Measurements from ENCODE around the gene CFL1. TPM values are rescaled to one million over a fixed set of nuclear protein-coding genes. Genes with fewer than 3 reads are reported as not detected.
A peak's percentile ranks its signal among the peaks of the same experiment; 100 is the strongest.

CFL1 gene
- total and polyA plus RNA-seq, 5 donors: 285 to 470 (median 389) TPM

DNA sequence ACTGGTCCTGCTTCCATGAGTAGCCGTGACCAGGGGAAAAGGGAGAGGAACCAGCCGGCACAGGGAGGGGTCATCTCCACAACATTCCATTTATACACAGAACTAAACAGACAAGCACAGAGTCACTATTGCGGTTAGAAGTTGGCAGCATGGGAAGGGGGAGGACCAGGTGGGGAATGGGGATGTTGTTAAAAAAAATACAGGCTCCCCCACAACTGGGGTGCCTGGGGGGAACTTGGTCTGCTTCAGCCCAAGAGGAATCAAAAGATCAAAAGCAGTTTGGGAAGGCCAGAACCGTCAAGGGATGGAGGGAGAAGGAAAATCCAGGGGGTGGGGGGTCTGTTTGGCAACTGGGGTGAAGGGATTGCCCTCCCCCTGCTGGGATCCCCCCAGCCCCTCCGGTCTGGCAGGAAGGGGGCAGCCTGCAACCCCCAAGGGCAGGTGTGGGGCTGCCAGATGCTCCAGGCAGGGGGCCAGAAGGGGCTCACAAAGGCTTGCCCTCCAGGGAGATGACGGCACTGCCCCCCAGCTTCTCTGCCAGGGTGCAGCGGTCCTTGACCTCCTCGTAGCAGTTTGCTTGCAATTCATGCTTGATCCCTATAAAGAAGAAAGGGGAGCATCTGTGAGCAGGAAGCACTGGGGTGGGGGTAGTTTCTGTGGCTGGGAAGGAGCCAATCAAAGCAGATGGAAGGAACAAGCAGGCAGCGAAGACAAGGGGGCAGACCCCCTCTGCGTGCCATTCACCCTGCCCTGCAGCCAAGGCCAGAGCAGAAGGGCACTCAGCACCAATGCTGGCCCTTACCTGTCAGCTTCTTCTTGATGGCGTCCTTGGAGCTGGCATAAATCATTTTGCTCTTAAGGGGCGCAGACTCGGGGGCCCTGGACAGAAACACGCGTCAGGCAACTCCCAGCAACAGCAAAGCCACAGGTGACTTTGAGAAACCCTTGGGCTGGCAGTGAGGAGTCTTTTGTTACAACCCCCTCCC lies 2.8 kb downstream of the CFL1 start:
- intact Hi-C loops (cut with DNase I): no loop called here
- H3K27ac ChIP-seq (ENCODE audit: low read length): no peak overlapping the region
- 71% methylated on average over 15 of the region's 15 CpGs for WGBS
- H3K27me3 ChIP-seq (ENCODE audit: control insufficient read depth, insufficient read depth): no peaks in the 10 kb centered on the region
- H3K4me1 ChIP-seq (ENCODE audit: control insufficient read depth, insufficient read depth, low read length): peaks cover 3% of the 10 kb centered on the region
- ATAC-seq (no peak), DNase-seq (peak; percentile 11 to 66 (median 46))
- no peak overlapping the region for H3K4me3 ChIP-seq (ENCODE audit: low read length)
- H3K9me3 ChIP-seq (ENCODE audit: control insufficient read depth, low read length): no peaks in the 10 kb centered on the region

DNA sequence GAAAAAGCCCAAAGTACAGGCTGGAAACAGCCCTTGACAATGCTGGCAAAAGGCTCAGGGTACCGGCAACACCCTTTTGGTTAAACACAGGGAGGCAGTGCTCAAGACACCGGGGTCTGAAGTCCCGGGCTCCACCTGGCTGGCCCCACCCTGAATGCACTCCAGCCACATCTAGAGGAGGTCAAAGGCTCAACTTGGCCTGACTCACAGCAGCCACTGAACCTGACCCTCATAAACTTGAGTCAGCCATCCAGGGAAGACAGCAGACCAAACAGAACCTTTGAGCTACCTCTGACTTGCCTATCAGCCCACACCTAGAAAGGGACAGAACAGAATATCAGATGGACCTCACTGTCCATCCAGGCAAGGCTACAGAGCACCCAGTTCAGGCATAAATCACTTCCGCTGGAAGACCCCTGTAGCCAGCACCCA lies 3.8 kb downstream of the CFL1 start:
- no peaks in the 10 kb centered on the region for H3K27me3 ChIP-seq (ENCODE audit: control insufficient read depth, insufficient read depth)
- H3K27ac ChIP-seq (ENCODE audit: low read length): no peak overlapping the region
- no peaks in the 10 kb centered on the region for H3K4me1 ChIP-seq (ENCODE audit: control insufficient read depth, insufficient read depth, low read length)
- 94% methylated on average over 4 of the region's 4 CpGs for WGBS
- no peaks in the 10 kb centered on the region for H3K9me3 ChIP-seq (ENCODE audit: control insufficient read depth, low read length)
- ATAC-seq (no peak), DNase-seq (peak in 1 of 3 donors; percentile 21)
- intact Hi-C loops (cut with DNase I): no loop called here
- H3K4me3 ChIP-seq (ENCODE audit: low read length): no peak overlapping the region

DNA sequence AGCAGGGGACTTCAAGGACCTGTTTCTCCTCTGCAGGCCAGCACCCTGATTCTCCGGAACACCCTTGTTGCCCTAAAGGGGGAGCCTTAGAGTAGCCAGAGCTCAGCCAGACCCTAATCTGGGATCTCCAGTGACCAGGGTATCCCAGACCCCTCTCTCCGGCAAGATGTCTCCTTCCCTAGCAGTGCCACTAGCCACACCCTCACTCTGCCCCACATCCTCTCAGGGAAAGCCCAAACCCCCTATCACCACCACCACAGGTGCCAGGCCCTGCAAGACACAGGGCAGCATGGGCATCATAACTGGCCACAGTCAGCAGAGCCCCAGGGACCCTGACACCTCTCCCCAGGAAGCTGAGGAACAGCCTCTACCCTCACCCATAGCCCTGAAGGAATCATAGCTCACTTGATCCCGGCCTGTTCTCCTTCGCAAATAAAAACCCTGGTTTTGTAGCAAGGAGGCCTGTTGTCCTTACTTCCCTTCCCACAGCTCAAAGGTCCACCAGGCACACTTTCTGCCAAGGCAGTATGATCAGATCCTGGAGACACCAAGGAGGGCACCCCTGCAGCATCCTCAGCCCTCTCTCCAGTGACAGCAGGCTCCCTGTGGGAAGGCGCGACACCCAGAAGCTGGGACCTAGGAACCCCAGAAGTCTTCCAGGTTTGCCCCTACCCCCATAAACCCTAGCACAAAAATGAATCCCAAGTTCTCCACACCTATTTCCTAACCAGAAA lies 4.6 kb downstream of the CFL1 start:
- Histone ChIP-seq H3K27me3 (ENCODE audit: control insufficient read depth, insufficient read depth) (no peaks in the 10 kb centered on the region), H3K4me1 (ENCODE audit: control insufficient read depth, insufficient read depth, low read length) (no peaks in the 10 kb centered on the region), H3K27ac (ENCODE audit: low read length) (no peak overlapping the region), H3K9me3 (ENCODE audit: control insufficient read depth, low read length) (no peaks in the 10 kb centered on the region), H3K4me3 (ENCODE audit: low read length) (no peak overlapping the region)
- 89% methylated on average over 6 of the region's 6 CpGs for WGBS
- peak; percentile 13 to 34 (median 32) for DNase-seq
- no peak for ATAC-seq
- intact Hi-C loops (cut with DNase I): no loop called here

DNA sequence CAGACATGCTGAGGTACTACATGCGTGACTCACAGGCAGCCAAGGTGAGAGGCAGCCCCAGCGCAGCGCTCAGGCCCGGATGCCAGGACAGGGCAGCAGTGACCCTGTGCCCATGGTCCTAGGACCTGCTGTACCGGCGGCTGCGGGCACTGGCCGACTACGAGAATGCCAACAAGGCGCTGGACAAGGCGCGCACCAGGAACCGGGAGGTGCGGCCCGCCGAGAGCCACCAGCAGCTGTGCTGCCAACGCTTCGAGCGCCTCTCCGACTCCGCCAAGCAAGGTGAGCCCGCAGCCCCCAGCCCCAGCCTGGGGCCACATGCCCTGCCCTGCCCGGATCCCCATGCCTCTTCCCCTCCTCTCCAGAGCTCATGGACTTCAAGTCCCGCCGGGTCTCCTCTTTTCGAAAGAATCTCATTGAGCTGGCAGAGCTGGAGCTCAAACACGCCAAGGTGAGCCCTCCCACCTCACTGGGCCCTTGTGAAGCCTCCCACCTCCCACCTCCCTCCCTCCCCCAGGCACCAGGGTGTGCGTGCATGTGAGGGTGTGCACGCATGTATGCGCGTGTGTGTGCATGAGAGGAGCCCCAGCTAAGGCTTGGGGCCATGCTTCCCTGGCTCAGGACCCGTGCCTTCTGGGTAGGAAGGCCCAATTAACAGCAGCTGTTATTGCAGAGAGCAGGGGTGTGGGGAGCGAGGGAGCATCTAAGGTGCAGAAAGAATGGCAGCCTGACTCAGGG lies 5.3 kb downstream of the CFL1 start:
- intact Hi-C loops (cut with DNase I): no loop called here
- ATAC-seq (no peak), DNase-seq (peak in 2 of 3 donors; percentile 53 to 63)
- Histone ChIP-seq H3K27ac (ENCODE audit: low read length) (no peak overlapping the region), H3K4me3 (ENCODE audit: low read length) (no peak overlapping the region), H3K4me1 (ENCODE audit: control insufficient read depth, insufficient read depth, low read length) (no peaks in the 10 kb centered on the region), H3K9me3 (ENCODE audit: control insufficient read depth, low read length) (no peaks in the 10 kb centered on the region), H3K27me3 (ENCODE audit: control insufficient read depth, insufficient read depth) (no peaks in the 10 kb centered on the region)
- 94% methylated on average over 33 of the region's 33 CpGs for WGBS

DNA sequence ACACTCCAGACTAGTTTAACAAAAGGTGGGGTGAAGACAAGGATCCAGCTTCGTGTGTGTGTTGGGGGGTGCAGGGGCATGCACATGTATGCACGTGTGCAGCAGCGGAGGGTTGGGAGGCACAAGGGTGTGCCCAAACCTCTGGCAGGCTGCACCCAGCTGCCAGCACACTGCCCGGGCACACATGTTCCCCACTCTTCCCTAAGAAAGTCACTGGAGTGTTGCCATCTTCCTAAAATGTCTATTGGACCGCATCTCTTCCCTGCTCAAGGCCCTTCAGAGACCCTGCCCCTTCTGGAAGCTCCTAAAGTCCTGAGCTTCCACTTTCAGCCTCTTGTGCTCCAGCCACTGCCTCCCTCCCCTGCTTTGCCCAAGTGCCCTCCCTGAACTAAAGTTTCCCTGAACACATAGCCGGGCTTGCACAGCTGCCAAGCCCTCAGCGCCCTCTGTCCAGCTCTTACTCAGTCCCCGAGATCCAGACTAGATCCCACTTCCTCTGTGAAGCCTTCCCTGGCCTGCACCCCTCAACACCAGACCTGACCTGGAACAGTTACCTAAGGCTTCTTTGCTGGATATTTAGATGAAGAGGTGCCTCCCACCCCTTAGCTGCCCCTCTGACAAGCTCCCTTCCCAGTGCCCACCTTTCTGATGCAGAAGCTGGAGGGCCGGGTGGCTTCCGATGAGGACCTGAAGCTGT lies 6.0 kb downstream of the CFL1 start:
- H3K27me3 ChIP-seq (ENCODE audit: control insufficient read depth, insufficient read depth): no peaks in the 10 kb centered on the region
- DNase-seq: peak in 2 of 3 donors; percentile 34 to 46
- H3K4me3 ChIP-seq (ENCODE audit: low read length): no peak overlapping the region
- H3K4me1 ChIP-seq (ENCODE audit: control insufficient read depth, insufficient read depth, low read length): no peaks in the 10 kb centered on the region
- H3K9me3 ChIP-seq (ENCODE audit: control insufficient read depth, low read length): no peaks in the 10 kb centered on the region
- intact Hi-C loops (cut with DNase I): no loop called here
- H3K27ac ChIP-seq (ENCODE audit: low read length): no peak overlapping the region
- WGBS: 87% methylated on average over 10 of the region's 10 CpGs
- ATAC-seq: no peak

DNA sequence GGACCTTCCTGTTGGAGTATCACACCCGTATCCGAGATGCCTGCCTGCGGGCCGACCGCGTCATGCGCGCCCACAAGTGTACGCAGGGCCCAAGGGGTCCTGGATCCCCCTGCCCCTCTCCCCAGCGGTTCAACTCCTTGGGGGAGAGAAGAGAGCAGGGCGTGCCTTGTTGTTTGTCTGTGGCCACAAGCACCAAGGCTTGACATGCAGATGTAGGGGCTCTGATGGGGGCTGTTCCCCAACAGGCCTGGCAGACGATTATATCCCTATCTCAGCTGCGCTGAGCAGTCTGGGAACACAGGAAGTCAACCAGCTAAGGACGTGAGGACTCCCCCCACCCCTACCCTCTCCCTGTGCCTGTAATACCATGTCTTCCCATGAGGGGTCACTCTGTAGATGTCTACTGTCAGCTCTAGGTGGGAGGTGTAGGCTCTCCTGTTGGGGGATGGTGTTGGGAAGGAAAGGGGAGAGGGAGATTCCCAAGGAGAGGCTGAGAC lies 6.8 kb downstream of the CFL1 start:
- H3K27ac ChIP-seq (ENCODE audit: low read length): no peak overlapping the region
- WGBS: 84% methylated on average over 14 of the region's 14 CpGs
- no peaks in the 10 kb centered on the region for H3K9me3 ChIP-seq (ENCODE audit: control insufficient read depth, low read length)
- intact Hi-C loops (cut with DNase I): no loop called here
- no peak for ATAC-seq
- peak in 1 of 3 donors; percentile 34 for DNase-seq
- H3K27me3 ChIP-seq (ENCODE audit: control insufficient read depth, insufficient read depth): no peaks in the 10 kb centered on the region
- no peaks in the 10 kb centered on the region for H3K4me1 ChIP-seq (ENCODE audit: control insufficient read depth, insufficient read depth, low read length)
- no peak overlapping the region for H3K4me3 ChIP-seq (ENCODE audit: low read length)

DNA sequence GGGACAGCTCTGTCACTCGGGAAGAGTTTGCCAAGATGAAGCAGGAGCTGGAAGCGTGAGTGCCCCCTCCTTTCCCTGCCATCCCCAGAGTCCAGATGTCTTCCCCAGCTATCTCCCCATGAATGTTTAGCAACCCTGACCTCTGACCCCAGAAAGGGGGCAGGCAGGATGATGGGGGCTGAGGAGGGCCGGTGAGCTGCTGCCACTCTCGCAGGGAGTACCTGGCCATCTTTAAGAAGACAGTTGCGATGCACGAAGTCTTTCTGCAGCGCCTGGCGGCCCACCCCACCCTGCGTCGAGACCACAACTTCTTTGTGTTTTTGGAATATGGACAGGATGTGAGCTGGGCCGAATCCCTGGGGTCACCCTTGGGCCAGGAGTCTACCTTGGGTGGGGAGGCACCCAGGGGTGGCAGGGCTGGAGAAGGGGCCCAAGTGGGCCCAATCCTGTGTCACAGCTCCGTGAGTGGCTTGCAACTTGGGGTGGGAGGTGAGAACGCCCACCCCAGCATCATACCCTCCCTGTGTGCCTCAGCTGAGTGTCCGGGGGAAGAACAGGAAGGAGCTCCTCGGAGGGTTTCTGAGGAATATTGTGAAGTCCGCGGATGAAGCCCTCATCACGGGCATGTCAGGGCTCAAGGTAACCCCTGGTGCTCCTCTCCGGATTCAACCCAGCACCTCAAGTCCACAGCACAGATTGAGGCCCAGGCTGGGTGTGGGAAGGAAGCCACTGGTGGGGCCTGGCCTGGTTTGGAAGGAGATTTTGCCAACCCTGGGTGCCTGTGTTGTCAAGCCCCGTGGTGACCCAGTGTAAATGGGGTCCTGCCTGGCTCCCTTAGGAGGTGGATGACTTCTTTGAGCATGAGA lies 7.5 kb downstream of the CFL1 start:
- H3K27me3 ChIP-seq (ENCODE audit: control insufficient read depth, insufficient read depth): no peaks in the 10 kb centered on the region
- DNase-seq (peak in 2 of 3 donors; percentile 41 to 43), ATAC-seq (peak in 1 of 2 donors; percentile 6)
- no peak overlapping the region for H3K4me3 ChIP-seq (ENCODE audit: low read length)
- WGBS: 71% methylated on average over 20 of the region's 20 CpGs
- intact Hi-C loops (cut with DNase I): no loop called here
- H3K27ac ChIP-seq (ENCODE audit: low read length): no peak overlapping the region
- no peaks in the 10 kb centered on the region for H3K4me1 ChIP-seq (ENCODE audit: control insufficient read depth, insufficient read depth, low read length)
- H3K9me3 ChIP-seq (ENCODE audit: control insufficient read depth, low read length): no peaks in the 10 kb centered on the region

DNA sequence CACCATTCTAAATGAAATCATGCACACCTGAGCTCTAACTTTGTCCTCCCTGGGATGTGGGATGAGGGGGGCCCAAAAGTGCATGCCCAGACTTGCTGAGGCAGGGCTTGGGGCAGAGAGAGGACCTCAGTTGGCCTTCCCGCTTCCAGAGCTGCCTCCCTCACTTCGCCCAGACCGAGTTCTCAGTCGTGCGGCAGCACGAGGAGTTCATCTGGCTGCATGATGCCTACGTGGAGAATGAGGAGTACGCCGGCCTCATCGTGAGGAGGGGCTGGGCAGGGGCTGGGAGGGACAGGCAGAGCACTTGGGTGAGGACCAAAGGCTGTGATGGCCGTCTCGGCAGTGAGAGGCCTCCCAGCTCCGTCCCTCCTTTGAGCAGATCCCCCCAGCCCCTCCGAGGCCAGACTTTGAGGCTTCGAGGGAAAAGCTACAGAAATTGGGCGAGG lies 8.2 kb downstream of the CFL1 start:
- intact Hi-C loops (cut with DNase I): no loop called here
- Histone ChIP-seq H3K27me3 (ENCODE audit: control insufficient read depth, insufficient read depth) (no peaks in the 10 kb centered on the region), H3K9me3 (ENCODE audit: control insufficient read depth, low read length) (no peaks in the 10 kb centered on the region), H3K4me3 (ENCODE audit: low read length) (no peak overlapping the region), H3K4me1 (ENCODE audit: control insufficient read depth, insufficient read depth, low read length) (no peaks in the 10 kb centered on the region), H3K27ac (ENCODE audit: low read length) (no peak overlapping the region)
- WGBS: 42% methylated on average over 16 of the region's 16 CpGs
- peak in 2 of 3 donors; percentile 42 to 54 for DNase-seq
- ATAC-seq: no peak

DNA sequence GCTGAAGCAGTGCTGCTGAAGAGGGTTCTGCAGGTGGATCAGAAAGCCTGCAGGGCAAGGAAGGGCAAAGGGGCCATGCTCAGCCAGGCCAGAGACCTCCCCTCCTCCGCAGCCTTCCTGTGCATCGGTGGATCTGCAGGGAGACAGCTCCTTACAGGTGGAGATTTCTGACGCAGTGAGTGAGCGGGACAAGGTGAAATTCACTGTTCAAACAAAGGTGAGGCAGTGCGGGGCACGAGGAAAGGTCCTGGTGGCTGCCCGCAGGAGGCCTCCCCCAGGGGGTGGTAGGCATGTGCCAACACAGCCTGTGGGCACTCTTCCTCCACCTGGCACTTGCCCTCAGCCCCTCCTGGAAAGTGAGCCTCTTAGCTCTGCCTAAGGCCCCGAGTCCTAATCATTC lies 8.6 kb downstream of the CFL1 start:
- WGBS: 67% methylated on average over 8 of the region's 8 CpGs
- no peak for ATAC-seq

More for the DNA sequence above, 8.6 kb downstream of the CFL1 start:
- Histone ChIP-seq H3K27me3 (ENCODE audit: control insufficient read depth, insufficient read depth) (no peaks in the 10 kb centered on the region), H3K4me1 (ENCODE audit: control insufficient read depth, insufficient read depth, low read length) (no peaks in the 10 kb centered on the region), H3K27ac (ENCODE audit: low read length) (no peak overlapping the region), H3K4me3 (ENCODE audit: low read length) (no peak overlapping the region), H3K9me3 (ENCODE audit: control insufficient read depth, low read length) (no peaks in the 10 kb centered on the region)
- intact Hi-C loops (cut with DNase I): no loop called here
- peak in 1 of 3 donors; percentile 29 for DNase-seq
